CD1c-positive myeloid dendritic cell (primary cell): Measurements from ENCODE around the gene POTEG.
"Not testable (repeated sequence)": the region's sequence is repeated elsewhere in the genome, so short reads cannot be mapped to it uniquely, and the experiment has no call there.

Experiments used
- DNase-seq: peaks from one replicate; pipeline ENCODE4 v3.0.0-alpha.2; 2016; ENCODE audit errors: extremely low spot score

The POTEG gene

DNA sequence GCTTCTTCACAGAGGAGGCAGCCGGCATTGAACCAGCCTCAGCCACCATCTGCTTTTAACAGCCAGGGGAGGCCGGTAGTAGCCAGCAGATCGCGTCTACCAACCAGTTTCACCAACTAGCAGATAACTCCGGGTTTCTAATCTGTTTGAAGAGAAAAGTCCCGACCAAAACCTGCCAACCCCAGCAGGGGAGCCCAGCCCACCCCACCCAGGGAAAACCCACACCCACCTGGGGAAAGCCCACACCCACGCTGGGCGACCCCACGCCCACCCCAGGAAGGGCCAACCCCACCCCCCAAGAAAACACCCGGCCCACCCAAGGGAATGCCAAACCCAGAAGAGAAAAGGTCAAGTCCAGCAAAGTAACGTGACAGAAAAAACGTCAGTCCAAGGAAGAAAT lies at the start of gene POTEG:
Gene POTEG (minus strand): TSS at position 101 of the 400 bp plus-strand sequence. CDS start 52 bp downstream, at position 49.
- DNase-seq: not testable (repeated sequence)

DNA sequence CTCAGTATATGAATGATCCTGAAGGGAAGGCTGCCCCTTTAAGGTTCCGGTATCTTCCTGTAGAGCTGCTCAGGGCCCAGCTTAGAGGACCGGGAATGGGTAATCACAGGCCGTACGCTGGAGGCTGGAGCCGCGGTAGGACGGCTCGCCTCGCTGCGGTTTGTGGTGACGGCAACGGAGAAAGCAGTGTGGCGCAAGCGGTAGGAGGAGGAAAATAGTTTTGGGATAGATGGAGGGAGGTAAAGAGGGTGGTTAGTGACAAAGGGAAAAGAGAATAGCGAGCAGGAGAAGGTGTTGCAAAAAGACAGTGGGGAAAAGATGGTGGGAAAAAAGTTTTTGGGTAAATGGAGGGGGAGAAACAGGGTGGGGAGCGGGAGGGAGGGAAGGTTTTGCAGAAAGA lies 48.0 kb upstream of the POTEG start:
- not testable (repeated sequence) for DNase-seq

DNA sequence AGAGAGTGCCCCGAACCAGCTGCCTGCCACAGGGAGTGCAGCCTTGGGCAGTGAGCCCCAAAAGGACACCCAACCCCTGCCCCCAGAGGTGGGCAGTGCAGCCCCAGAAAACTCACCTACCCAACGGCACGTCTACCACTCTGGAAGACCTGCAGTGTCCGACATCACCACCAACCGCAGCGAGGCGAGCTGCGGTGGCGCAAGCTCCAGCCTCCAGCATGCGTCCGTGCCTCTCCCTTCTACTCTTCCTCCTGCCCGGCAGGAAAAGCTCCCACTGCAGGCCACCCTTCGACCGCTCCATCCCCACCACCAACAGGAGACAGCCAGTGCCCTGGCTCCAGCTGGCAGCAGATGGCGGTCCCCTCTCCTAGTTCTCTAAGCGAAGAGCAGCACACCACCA lies 47.3 kb upstream of the POTEG start:
- not testable (repeated sequence) for DNase-seq

DNA sequence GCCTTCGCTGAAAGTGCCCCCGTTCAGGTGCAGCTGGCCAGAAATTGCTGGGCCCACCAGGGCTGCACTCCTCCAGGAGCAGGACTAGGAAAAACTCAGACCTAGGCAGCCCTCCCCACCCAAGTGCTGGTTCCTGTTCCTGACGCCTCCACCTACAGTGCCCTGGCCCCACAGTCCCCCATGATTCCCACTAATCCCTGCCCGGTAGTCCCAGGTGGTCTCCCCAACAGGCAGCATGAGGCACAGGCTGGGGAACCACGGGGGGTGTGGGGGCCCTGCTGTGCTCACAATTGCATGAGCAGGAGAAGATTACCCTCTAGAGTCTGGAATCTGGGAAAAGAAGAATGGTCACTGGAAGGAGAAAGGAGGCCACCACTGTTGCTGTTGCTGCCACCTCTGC lies 46.4 kb upstream of the POTEG start:
- not testable (repeated sequence) for DNase-seq

DNA sequence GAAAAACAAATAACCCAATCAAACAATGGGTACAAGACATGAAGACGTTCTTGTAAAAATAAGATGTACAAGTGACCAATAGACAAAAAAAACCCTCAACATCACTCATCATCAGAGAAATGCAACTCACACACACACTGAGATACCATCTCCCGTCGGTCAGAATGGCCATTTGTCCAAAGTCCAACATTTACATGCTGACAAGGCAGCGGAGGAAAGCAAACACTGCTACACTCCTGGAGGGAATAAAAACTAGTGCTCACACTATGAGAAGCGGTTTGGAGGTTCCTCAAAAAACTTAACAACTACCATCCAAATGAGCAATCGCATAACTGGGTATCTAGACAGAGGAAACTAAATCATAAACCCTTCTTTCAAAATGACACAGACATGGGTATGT lies 11.6 kb upstream of the POTEG start:
- not testable (repeated sequence) for DNase-seq

DNA sequence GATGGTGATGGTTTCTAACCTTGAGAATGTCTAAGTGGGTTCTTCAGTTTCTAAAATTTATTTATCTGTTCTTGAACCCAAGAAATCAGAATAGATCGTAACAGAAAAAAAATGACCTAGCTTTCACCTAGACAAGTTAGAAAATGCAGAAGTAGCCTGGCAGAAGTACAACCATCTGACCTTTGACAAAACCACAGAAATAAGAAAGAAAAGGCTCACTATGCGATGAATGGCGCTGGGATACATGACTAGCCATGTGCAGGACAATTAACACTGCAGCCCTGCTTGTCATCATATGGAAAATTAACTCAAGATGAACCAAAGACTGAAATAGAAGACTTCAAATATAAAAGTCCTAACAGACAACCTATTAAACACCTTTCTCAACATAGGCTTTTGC lies 5.7 kb upstream of the POTEG start:
- not testable (repeated sequence) for DNase-seq

DNA sequence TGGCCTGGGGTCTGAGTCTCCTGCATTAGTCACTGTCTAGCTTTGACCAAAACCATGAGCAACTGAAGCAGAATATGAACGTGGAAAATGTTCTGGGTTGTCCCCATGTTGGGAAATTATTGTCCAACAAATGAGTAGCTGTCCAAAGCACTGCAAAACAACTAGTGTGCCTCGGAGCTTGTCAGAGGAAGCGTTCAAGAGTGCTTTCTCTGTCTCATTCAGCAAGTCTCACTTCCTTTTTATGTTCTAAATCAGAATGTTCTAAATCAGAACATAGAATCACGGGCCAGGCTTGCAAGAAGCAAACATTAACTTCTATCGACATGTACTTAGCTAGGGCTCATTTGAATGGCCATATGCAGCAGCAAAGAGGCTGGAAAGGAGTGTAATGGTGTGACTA lies 5.1 kb upstream of the POTEG start:
- not testable (repeated sequence) for DNase-seq

DNA sequence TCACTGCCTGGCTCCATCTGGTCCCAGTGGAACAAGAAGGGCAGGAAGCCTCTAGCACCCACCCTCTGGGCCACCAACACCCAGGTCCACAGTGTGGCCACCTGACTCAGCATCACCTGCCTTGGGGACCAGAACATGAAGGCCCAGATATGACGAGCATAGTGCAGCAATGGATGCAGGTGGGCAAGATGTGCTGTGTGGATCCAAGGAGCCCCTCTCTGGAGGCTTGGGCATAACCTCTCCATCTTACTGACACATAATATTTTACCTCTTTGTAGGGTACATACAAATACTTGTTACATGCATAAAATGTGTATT lies 2.9 kb upstream of the POTEG start:
- not testable (repeated sequence) for DNase-seq

DNA sequence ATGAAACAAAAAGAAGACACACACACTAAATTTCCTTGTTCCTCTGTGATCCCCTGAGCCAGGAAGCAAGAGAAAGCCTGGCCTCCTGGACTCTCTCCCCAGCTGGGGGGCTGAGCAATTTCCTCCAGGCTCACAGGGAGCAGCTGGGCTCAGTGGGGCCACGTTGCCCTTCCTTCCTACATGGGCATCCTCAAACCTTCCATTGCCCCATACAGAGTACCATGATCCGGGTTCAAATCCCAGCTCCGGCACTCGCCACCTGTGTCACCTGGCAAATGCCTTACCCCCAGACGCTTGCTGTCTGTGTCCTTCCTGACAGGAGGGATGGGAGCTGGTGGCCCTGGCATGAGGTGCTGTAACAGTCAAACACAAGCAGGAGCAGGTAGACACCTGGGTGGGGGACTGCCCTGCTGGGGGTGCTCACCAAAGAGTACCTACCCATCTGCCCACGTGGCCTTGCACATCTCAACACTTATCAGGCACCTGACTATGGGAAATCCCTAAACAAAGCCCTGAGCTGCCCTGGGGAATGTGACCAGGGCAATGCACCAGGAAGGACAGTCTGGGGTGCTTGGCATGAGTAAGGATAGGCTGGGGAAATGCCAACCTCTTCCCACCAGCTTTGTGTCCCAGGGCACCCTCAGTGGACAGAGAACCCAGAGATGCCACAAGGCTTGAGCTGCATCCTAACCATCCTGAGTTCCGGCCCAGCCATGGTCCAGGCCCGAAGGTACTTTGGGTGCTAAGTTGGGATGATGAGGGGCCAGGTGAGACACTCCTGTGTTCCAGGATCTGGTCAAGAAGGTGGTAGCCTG lies 2.4 kb upstream of the POTEG start:
- not testable (repeated sequence) for DNase-seq

DNA sequence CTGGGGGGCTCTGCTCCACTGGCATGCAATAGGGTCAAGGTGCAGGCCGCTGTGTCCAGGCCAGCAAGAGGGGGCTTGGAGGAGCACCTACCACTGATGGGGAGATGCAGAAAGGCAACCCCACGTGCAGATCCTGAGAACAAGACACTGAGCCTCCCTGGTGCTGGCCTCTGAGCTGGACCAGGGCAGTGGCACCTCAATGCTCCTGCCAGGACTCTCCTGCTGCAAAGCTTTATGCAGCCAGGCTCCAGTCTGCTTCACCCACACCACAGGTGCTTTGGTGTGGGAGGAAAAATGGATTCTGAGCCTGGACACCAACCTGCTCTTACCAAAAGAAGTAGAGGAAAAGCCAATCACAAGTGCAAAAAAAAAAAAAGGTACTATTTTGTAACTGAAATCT lies 1.7 kb upstream of the POTEG start:
- not testable (repeated sequence) for DNase-seq

DNA sequence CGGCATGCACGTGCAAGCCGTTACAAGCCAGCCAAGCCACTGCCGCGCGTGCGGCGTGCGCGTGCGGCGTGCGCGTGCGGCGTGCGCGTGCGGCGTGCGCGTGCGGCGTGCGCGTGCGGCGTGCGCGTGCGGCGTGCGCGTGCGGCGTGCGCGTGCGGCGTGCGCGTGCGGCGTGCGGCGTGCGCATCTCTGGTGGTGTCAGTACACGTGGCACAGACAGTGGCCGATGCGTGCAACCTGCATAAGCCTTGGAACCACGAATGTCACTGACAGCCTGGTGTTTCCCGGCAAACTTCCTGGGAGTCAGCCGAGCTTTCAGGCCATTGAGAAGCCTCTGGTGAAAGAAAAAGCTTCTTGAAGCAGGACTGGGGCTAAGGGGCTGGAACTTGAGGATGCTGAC lies 750 bp upstream of the POTEG start:
- DNase-seq: not testable (repeated sequence)

DNA sequence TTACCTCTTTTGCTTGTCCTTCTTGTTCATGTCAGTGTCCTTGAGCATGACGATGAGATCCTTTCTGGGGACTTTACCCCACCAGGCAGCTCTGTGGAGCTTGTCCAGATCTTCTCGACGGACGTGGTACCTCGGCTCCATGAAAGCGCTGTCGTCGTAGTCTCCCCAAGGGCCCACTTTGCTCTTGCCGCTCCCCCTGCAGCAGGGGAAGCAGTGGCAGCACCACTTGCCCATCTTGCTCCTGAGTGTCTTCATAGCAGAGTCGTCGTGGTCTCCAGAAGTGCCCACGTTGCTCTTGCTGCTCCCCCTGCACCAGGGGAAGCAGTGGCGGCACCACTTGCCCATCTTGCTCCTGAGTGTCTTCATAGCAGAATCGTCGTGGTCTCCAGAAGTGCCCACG lies 376 bp downstream of the POTEG start:
- DNase-seq: not testable (repeated sequence)

DNA sequence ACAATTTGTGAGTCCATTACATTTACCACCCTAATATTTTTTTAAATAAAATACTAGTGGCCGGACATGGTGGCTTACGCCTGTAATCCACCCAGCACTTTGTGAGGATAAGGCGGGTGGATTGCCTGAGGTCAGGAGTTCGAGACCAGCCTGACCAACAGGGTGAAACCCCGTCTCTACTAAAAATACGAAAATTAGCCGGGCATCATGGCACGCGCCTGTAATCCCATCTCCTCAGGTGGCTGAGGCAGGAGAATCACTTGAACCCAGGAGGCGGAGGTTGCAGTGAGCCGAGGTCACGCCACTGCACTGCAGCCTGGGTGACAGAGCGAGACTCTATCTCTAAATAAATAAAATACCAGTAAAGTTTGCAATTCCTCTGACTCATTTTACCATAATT lies 25.6 kb downstream of the POTEG start:
- not testable (repeated sequence) for DNase-seq

DNA sequence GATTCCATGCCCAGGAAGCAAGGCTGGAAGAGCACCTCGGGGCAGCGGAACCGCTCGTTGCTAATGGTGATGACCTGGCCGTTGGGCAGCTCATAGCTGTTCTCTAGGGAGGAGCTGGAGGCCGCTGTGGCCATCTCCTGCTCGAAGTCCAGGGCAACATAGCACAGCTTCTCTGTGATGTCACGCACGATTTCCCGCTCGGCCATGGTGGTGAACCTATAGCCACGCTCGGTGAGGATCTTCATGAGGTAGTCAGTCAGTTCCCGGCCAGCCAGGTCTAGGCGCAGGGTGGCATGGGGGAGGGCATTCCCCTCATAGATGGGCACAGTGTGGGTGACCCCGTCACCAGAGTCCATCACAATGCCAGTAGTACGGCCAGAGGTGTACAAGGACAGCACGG lies 32.0 kb downstream of the POTEG start:
- not testable (repeated sequence) for DNase-seq

DNA sequence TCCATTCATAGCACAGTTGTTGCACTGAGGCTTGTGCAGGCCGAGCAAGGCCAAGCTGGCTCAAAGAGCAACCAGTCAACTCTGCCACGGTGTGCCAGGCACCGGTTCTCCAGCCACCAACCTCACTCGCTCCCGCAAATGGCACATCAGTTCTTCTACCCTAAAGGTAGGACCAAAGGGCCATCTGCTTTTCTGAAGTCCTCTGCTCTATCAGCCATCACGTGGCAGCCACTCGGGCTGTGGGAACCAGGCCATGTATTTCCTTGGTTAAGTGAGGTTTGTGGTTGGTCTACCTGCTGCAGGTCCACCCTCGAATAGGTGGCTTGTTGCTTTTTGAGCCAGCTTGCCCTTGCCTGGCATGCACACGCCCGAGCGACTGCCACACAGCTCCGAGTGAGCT lies 39.4 kb downstream of the POTEG start:
- not testable (repeated sequence) for DNase-seq

DNA sequence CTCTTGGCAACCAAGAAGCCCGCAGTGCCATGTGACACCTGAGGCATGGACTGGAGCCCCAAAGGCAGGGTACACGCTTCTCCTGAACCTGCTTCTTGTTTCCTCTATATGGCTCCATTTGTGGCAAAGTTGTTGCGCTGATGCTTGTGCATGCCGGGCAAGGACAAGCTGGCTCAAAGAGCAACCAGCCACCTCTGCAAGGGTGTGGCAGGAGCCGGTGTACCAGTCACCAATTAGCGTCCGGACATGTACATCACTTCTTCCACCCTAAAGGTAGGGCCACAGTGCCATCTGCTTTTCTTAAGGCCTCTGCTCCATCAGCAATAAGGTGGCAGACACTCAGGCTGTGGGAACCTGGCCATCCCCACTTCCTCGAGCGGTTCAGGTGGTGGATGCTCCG lies 43.9 kb downstream of the POTEG start:
- DNase-seq: not testable (repeated sequence)

DNA sequence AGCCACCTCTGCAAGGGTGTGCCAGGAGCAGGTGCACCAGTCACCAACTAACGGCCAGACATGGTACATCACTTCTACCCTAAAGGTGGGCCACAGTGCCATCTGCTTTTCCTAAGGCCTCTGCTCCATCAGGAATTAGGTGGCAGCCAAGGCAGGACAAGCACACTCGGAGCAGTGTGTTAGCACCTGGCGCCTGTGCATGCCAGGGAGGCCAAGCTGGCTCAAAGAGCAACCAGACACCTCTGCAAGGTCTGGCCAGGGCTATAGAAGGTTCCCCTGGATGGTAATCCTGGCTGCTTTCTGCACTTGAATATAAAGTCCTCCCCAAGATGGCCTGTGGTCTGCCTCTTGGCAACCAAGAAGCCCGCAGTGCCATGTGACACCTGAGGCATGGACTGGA lies 45.4 kb downstream of the POTEG start:
- DNase-seq: not testable (repeated sequence)

DNA sequence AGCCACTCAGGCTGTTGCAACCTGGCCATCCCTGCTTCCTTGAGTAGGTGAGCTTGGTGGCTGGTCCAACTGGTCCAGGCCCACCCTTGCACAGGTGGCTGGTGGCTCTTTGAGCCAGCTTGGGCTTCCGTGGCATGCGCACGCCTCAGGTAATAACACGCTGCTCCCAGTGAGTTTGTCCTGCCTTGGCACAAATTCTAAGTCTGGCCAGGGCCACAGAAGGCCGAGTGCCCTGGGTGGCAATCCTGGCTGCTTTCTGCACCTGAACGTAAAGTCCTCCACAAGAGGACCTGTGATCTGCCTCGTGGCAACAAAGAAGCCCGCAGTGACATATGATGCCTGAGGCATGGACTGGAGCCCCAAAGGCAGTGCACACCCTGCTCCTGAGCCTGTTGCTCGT lies 47.1 kb downstream of the POTEG start:
- DNase-seq: not testable (repeated sequence)

DNA sequence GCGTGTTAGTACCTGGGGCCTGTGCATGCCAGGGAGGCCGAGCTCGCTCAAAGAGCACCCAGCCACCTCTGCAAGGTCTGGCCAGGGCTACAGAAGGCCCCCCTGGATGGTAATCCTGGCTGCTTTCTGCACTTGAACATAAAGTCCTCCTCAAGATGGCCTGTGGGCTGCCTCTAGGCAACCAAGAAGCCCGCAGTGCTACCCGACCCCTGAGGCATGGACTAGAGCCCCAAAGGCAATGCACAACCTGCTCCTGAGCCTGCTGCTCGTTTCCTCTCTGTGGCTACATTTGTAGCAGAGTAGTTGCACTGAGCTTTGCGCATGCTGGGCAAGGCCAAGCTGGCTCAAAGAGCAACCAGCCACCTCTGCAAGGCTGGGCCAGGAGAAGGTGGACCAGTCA lies 47.8 kb downstream of the POTEG start:
- not testable (repeated sequence) for DNase-seq

DNA sequence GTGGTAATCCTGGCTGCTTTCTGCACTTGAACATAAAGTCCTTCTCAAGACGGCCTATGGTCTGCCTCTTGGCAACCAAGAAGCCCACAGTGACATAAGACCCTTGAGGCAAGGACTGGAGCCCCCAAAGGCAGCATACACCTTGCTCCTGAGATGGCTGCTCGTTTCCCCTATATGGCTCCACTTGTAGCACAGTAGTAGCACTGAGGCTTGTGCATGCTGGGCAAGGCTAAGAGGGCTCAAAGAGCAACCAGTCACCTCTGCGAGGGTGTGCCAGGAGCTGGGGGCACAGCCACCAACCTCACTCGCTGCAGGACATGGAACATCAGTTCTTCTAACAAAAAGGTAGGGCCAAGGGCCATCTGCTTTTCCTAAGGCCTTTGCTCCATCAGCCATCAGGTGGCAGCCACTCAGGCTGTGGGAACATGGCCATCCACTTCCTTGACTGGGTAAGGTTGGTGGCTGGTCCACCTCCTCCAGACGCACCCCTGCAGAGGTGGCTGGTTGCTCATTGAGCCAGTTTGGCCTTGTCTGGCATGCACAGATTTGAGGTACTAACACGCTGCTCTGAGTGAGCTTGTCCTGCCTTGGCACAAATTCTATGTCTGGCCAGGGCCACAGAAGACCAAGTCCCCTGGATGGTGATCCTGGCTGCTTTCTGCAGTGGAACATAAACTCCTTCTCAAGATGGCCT lies 49.9 kb downstream of the POTEG start:
- DNase-seq: not testable (repeated sequence)

DNA sequence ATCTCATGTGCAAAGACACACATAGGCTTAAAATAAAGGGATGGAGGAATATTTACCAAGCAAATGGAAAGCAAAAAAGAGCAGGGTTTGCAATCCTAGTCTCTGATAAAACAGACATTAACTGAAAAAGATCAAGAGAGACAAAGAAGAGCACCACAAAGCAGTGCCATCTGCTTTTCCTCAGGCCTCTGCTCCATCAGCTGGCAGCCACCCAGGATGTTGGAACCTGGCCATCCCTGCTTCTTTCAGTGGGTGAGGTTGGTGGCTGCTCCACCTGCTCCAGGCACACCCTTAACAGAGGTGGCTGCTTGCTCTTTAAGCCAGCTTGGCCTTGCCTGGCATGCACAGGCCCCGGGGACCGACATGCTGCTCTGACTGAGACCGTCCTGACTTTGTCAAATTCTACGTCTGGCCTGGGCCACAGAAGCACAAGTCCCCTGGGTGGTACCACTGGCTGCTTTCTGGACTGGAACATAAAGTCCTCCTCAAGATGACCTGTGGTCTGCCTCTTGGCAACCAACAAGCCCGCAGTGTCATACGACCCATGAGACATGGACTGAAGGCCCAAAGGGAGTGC lies 51.0 kb downstream of the POTEG start:
- not testable (repeated sequence) for DNase-seq

DNA sequence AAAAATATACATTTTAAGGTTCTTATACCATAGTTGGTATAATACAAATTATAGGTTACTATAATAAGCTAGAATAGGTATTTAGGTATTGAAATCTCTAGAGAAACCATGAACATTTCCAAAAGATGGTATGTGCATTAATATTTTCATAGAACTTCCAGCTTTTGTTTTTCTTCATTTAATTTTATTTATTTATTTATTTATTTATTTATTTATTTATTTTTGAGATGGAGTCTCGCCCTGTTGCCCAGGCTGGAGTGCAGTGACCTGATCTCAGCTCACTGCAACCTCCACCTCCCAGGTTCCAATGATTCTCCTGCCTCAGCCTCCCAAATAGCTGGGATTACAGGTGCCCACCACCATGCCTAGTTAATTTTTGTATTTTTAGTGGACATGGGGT lies 54.0 kb downstream of the POTEG start:
- not testable (repeated sequence) for DNase-seq

DNA sequence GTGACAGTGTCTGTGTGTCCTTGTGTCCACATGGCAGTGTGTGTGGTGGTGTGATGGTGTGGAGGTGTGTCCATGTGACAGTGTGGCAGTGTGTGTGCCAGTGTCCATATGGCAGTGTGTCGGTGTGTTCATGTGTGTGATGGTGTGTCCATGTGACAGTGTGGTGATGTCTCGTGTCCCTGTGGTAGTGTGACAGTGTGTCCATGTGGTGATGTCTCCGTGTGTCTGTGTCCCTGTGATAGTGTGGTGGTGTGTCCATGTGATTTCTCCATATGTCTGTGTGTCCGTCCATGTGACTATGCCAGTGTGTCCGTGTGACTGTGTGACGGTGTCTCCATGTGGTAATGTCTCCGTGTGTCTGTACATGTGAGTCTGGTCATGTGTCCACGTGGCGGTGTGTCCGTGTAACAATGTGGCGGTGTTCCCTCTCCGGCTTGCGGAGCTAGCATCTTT lies 59.7 kb downstream of the POTEG start:
- not testable (repeated sequence) for DNase-seq
